Endometrium (tissue), 2 donors: ENCODE results near the gene MEGF6.

Source experiments
- FAIRE-seq: peaks from 2 replicates; lab custom pipeline; 2012; peaks lifted over from hg19 to GRCh38; lab: Jason Lieb, UNC
- donor health status: control.
- donor health status: control.

The MEGF6 gene, protein sequence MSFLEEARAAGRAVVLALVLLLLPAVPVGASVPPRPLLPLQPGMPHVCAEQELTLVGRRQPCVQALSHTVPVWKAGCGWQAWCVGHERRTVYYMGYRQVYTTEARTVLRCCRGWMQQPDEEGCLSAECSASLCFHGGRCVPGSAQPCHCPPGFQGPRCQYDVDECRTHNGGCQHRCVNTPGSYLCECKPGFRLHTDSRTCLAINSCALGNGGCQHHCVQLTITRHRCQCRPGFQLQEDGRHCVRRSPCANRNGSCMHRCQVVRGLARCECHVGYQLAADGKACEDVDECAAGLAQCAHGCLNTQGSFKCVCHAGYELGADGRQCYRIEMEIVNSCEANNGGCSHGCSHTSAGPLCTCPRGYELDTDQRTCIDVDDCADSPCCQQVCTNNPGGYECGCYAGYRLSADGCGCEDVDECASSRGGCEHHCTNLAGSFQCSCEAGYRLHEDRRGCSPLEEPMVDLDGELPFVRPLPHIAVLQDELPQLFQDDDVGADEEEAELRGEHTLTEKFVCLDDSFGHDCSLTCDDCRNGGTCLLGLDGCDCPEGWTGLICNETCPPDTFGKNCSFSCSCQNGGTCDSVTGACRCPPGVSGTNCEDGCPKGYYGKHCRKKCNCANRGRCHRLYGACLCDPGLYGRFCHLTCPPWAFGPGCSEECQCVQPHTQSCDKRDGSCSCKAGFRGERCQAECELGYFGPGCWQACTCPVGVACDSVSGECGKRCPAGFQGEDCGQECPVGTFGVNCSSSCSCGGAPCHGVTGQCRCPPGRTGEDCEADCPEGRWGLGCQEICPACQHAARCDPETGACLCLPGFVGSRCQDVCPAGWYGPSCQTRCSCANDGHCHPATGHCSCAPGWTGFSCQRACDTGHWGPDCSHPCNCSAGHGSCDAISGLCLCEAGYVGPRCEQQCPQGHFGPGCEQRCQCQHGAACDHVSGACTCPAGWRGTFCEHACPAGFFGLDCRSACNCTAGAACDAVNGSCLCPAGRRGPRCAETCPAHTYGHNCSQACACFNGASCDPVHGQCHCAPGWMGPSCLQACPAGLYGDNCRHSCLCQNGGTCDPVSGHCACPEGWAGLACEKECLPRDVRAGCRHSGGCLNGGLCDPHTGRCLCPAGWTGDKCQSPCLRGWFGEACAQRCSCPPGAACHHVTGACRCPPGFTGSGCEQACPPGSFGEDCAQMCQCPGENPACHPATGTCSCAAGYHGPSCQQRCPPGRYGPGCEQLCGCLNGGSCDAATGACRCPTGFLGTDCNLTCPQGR (N-terminal part only)

GRCh38 chr1:3611170-3612019, at the start of gene MEGF6:
MEGF6 (minus strand) TSS chr1:3611508; CDS start chr1:3611268, 240 bp downstream.
- no peak for FAIRE-seq

- no peak for FAIRE-seq
Measured at GRCh38 chr1:3660704-3661103, 49.4 kb upstream of the MEGF6 start.

DNA sequence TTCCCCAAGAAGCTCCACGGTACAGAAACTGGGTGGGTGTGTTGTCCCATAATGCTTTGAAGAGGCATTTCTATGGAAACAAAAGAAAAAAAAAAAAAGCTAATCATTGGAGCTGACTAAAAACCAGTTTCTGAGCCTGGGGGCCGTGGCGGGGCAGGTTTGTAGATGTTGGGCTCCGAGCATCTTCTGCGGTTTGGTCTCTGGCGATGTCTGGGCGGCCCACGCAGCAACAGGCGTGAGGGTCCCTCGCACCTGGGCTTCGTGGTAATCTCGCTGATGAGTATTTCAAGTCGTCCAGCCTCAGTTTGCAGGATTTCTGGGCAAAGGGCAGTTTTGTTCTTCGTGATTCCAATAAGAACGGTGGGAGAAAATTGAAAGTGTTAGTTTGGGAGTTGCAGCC, 47.8 kb upstream of the MEGF6 start:
- FAIRE-seq: no peak

GRCh38 chr1:3658231-3658615, 46.9 kb upstream of the MEGF6 start:
- FAIRE-seq: no peak

- FAIRE-seq: no peak
Measured at GRCh38 chr1:3657578-3658230, 46.4 kb upstream of the MEGF6 start.

- no peak for FAIRE-seq
Measured at GRCh38 chr1:3657096-3657475, 45.8 kb upstream of the MEGF6 start.

DNA sequence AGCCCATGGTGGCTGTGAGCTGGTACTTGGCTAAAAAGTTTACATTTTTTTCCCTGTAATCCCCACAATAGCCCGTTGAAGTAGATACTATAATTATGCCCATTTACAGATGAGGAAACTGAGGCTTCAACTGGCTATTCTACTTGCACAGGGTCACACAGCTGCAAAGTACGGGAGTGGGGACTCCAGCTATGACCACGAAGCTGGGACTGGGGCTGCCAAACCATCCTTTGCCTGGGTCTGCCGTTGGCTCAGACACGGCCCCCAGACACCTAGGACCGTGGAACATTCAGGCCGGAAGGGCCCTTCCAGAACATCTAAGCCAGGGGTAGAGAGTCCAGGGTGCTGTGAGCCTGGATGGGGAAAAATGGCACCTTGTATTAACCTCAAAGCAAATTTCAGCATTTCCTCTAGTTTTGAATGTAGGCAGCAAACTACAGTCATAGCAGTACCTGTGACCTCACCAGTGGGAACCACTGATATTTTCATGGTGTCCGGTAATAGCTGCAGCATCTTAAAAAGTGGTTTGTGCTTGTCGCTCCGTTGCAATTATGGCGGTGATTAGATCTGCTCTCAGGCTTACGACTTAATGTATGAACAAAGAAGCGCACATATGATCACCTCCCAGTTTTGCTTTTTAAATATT, 45.3 kb upstream of the MEGF6 start:
- FAIRE-seq: no peak

DNA sequence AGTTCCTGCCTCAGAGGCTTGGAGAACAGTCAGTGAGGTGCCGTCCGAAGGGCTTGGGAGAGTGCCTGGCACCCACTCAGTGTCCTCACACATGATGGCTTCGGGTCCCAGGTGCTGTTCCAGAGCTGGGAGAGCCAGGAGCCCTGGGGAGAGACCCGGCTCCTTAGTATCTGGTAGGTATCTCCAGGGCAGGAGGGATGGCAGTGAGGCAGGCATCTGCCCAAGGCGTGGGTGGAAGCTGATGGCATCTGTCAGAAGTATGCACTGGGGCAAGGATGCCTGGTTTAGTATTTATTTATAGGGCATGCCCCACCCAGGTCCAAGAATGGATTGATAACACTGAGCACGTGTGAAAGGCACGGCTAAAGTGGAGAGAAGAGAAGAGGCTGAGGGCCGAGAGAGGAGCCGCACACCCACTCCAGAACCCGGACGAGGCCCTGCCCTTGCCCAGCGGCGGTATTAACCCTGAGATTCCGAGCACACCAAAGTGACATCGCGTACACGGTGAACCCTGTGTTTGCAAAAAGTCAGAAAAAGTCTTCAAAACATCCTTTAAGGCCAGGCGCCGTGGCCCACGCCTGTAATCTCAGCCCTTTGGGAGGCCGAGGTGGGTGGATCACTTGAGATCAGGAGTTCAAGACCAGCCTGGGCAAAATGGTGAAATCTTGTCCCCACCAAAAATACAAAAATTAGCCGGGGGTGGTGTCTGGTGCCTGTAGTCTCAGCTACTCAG, 43.4 kb upstream of the MEGF6 start:
- FAIRE-seq: no peak

DNA sequence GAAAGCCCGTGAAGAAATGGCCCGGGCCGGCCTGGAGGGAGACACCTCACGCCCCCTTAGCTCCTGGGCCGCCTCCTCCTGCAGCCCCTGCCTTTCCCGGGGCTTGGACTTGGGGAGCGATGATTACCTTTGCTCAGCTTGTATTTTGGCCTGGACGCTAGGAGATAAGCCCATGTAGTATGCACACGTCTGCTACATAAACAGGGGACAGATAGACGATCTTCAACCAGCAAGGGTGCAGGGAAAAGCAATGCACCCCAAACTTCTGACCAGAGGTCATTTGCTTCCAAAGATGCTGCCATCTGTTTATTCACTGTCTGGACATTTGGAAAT, 41.9 kb upstream of the MEGF6 start:
- FAIRE-seq: no peak

DNA sequence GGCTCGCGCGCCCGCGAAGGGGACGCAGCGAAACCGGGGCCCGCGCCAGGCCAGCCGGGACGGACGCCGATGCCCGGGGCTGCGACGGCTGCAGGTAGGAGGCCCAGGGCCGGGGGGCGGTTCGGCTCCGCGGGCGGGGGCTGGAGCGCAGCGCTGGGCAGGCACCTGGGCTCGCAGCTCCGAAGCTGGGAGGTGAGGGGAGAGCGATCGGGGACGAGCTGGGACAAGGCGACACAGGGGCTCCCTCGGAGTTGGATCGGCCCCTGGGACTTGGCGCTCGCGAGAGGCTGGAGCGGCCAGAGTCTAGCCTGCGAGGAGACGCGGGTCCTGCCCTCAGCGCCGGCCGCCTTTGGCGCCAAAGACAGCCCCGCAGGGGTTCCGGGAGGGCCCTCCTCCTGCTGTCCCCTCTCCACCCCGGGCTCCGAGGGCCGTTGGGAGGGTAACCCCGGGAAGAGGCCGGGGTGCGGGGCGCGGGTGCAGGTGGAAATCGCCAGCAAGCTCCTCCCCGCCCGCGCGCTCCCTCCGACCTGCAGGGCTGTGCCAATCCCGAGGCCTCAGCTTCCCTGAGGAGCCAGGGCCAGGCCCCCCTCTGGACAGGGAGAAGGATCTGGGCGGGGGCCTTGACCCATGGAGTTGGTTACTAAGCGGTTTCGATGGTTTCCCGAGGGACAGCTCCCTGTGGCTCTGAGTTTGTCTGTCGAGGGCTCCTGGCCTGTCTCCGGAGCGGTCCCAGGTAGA, 41.4 kb upstream of the MEGF6 start:
- FAIRE-seq: no peak

DNA sequence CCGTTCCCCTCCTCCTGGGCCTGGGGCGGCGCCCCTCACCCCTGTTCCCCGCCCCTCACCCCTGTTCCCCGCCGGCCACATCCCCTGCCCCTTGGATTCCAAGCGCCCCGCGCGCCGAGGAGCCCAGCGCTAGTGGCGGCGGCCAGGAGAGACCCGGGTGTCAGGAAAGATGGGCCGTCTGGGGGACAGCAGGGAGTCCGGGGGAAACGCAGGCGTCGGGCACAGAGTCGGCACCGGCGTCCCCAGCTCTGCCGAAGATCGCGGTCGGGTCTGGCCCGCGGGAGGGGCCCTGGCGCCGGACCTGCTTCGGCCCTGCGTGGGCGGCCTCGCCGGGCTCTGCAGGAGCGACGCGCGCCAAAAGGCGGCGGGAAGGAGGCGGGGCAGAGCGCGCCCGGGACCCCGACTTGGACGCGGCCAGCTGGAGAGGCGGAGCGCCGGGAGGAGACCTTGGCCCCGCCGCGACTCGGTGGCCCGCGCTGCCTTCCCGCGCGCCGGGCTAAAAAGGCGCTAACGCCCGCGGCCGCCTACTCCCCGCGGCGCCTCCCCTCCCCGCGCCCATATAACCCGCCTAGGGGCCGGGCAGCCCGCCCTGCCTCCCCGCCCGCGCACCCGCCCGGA, 40.7 kb upstream of the MEGF6 start, which contains the start of gene TP73:
TP73 (plus strand) TSS at position 587 of the 618 bp plus-strand sequence. CDS start 29,850 bp downstream, outside the sequence.
- FAIRE-seq: no peak

GRCh38 chr1:3651026-3651929, 40.0 kb upstream of the MEGF6 start:
- no peak for FAIRE-seq

DNA sequence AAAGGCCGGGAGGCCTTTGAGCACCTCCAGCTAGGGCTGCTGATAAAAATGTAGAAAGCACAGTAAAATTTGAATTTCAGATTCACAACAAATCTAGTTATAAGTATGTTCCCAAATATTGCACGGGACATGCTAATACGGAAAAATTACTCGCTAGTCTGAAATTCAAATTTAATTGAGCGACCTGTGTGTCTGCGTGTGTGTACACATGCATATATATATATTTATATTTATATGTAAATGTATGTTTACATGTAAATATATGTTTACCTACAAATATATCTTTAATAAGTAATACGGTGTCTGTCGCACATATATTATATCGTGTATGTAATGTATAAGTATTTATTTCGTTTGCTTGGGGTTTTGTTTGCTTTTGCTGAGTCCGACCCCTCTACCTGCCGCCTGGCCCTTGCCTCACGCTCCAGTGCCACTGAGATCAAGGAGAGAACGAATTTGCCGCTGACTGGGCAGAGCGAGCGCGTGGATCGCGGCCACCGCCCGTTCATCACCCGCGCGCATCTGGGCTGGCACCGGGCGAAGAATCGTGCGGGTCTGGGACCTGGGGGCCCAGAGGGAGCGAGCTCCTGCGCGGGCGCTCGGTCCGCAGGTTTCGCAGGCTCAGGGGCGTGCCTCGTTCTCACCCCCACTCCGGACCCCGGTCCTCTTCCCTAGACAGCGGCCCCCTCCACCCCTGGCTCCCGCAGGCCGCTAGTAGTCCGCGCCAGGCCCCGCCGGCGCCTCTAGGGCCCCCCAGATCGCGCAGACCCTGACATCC, 39.1 kb upstream of the MEGF6 start:
- FAIRE-seq: peak; percentile 45

DNA sequence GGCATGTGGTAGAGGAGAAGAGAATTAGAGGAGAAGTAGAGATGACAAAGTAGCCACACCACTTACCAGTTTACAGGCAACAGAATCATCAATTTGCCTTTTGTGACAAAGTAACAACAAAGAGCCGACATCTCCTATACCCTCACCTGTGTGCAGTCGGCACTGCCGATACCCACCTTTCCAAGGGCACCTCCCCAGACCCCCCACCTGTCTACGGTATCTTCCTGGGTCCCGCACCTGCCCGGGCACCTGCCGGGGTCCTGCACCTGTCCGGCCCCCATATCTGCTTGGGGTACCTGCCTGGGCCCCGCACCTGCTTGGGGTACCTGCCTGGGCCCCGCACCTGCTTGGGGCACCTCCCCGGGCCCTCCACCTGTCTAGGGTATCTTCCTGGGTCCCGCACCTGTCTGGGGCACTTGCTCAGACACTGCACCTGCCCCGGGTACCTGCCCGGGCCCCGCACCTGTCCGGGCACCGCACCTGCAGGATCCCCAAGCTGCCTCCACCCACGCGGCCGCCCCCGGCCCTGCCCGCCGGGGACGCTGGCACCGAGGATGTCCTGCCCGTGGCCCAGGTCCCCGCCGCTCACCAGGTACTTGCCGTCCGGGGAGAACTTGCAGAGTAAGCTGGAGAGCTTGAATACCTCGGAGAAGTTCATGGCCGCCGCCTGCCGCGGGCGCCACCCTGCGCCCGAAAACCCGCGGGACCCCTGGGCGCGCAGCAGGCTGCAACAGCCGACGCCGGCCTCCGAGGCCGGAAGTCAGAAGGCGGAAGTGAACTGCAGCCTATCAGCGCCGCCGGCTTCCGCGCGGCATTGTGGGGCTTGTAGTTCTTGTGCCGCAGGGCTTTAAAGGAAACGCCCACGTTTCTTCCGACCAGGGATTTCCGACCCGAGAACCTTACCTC, 38.3 kb upstream of the MEGF6 start, which contains the start of gene WRAP73:
WRAP73 (minus strand) TSS at position 762 of the 906 bp plus-strand sequence; CDS start at position 658, 104 bp downstream.
- FAIRE-seq: no peak

DNA sequence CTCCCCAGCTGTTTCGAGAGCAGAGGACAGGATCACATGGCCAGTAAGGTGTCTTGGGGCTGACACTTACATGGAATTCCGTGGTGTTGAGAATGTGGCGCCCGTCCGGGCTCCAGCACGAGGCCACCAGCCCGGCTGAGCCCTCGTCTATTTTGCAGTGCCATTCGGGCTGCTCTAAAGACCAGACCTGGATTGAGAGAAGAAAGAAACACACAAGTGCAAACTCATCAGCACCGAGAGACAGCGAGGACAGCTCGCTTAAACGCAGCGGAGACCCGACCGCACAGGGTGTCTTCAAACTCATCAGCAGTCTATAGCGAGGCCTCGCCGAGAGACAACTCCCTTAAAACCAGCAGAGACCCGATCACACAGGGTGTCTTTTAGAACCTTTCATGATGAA, 35.3 kb upstream of the MEGF6 start:
- no peak for FAIRE-seq
